Measurements from ENCODE around the gene UBE2H. TPM values are rescaled to one million over a fixed set of nuclear protein-coding genes. Genes with fewer than 3 reads are reported as not detected.

The UBE2H gene
- total and polyA plus RNA-seq, 10 of the 15 experiments (the other 5 are each of a cell fraction or from before 2014, with no cell fraction given) = 15.6 to 75.5 (median 32.8) TPM

DNA sequence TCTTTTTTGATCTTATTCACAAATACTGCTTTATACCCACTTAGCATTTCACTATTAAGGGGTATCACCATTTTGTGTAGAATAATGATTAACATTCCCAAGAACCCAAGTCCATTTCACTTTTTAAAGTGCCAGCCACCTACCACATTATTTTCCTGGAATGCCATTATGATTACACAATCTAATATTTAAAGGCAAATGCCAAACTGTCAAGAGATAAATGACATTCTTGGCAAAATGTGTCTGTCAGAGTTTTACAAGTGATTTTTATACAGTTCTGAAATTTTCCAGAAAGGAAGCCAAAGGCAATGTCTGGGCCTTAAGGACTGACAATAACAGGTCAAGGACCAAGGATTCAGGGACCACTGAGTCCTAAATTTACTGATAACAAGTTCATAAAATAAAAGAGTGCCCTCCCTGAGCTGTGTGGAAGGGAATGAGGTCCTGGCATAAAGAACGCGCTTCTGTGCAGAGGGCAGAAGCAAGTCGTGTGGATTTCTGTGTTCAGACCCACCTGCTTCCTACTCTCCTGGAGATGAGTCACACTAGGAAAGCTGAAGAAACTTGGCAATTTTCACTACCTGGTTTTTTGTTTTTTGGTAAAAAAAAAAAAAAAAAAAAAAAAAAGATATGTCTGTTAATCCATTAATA is 66.5 kb downstream of the UBE2H start:
- no peak for FAIRE-seq
- no peak for ATAC-seq
- no TSS peak for BruUV-seq (replicated peaks)
- 80% methylated on average over 3 of the region's 3 CpGs for WGBS (ENCODE audit: insufficient coverage, insufficient replicate concordance, low lambda C conversion rate, missing lambda C conversion rate)
- H3K4me2 ChIP-seq (ENCODE audit: control insufficient read depth, insufficient read depth) = no peak overlapping the region
- ChIA-PET POLR2A (interaction anchor here (0.7 kb wide), 1 partner anchor 30 kb away, joined by 4 read pairs; no protein-coding TSS in a partner anchor), CTCF (no interaction called here), SMC1A (ENCODE audit: uncharacterized antibody, unreplicated experiment) (interaction anchor here (1.5 to 1.8 kb wide), 2 partner anchors 61 to 123 kb away, joined by 3 to 6 read pairs; no protein-coding TSS in a partner anchor), RAD21 (ENCODE audit: unreplicated experiment) (interaction anchor here (0.5 kb wide), 1 partner anchor 22 kb away, joined by 3 read pairs; no protein-coding TSS in a partner anchor)
- TF ChIP-seq, protein P1, sequence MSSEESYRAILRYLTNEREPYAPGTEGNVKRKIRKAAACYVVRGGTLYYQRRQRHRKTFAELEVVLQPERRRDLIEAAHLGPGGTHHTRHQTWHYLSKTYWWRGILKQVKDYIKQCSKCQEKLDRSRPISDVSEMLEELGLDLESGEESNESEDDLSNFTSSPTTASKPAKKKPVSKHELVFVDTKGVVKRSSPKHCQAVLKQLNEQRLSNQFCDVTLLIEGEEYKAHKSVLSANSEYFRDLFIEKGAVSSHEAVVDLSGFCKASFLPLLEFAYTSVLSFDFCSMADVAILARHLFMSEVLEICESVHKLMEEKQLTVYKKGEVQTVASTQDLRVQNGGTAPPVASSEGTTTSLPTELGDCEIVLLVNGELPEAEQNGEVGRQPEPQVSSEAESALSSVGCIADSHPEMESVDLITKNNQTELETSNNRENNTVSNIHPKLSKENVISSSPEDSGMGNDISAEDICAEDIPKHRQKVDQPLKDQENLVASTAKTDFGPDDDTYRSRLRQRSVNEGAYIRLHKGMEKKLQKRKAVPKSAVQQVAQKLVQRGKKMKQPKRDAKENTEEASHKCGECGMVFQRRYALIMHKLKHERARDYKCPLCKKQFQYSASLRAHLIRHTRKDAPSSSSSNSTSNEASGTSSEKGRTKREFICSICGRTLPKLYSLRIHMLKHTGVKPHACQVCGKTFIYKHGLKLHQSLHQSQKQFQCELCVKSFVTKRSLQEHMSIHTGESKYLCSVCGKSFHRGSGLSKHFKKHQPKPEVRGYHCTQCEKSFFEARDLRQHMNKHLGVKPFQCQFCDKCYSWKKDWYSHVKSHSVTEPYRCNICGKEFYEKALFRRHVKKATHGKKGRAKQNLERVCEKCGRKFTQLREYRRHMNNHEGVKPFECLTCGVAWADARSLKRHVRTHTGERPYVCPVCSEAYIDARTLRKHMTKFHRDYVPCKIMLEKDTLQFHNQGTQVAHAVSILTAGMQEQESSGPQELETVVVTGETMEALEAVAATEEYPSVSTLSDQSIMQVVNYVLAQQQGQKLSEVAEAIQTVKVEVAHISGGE (CRISPR knock-in tag; IDR thresholded peaks at IDR 0.05) = no peak
- TF ChIP-seq SP1 (IDR thresholded peaks at IDR 0.05; ENCODE audit: low read depth, low read length) = no peak
- TF ChIP-seq, protein P2, sequence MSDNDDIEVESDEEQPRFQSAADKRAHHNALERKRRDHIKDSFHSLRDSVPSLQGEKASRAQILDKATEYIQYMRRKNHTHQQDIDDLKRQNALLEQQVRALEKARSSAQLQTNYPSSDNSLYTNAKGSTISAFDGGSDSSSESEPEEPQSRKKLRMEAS (IDR thresholded peaks at IDR 0.05; ENCODE audit: low read depth, low read length) = no peak
- no peak for TF ChIP-seq ZBED1 (IDR thresholded peaks at IDR 0.05; ENCODE audit: borderline replicate concordance)
- TF ChIP-seq MXI1 (IDR thresholded peaks at IDR 0.05; ENCODE audit: low read depth, low read length) = no peak
- no peak for TF ChIP-seq ZZZ3 (IDR thresholded peaks at IDR 0.05; ENCODE audit: control insufficient read depth, insufficient read length, low read depth)
- TF ChIP-seq, protein P3, sequence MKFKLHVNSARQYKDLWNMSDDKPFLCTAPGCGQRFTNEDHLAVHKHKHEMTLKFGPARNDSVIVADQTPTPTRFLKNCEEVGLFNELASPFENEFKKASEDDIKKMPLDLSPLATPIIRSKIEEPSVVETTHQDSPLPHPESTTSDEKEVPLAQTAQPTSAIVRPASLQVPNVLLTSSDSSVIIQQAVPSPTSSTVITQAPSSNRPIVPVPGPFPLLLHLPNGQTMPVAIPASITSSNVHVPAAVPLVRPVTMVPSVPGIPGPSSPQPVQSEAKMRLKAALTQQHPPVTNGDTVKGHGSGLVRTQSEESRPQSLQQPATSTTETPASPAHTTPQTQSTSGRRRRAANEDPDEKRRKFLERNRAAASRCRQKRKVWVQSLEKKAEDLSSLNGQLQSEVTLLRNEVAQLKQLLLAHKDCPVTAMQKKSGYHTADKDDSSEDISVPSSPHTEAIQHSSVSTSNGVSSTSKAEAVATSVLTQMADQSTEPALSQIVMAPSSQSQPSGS (IDR thresholded peaks at IDR 0.05; ENCODE audit: low read length) = no peak
- no peak for TF ChIP-seq RELA (IDR thresholded peaks at IDR 0.05; ENCODE audit: borderline replicate concordance, partially characterized antibody)
- no peak for TF ChIP-seq FOXM1 (IDR thresholded peaks at IDR 0.05; ENCODE audit: low read depth, low read length)
- TF ChIP-seq ESRRA (IDR thresholded peaks at IDR 0.05; ENCODE audit: low read length) = no peak
- no peak for TF ChIP-seq MEF2A (IDR thresholded peaks at IDR 0.05; ENCODE audit: insufficient read depth, low read depth, low read length)
- no peak for TF ChIP-seq POLR2A (IDR thresholded peaks at IDR 0.05; ENCODE audit: low read depth, low read length)
- no peak for TF ChIP-seq NRF1 (conservative IDR thresholded peaks at IDR 0.05; ENCODE audit: low read depth, low read length)
- TF ChIP-seq ZSCAN29 (IDR thresholded peaks at IDR 0.05) = no peak
- TF ChIP-seq STAT1 (conservative IDR thresholded peaks at IDR 0.05) = no peak
- no peak for TF ChIP-seq ATF7 (IDR thresholded peaks at IDR 0.05; ENCODE audit: low read depth)
- no peak for TF ChIP-seq SREBF2 (IDR thresholded peaks at IDR 0.05; ENCODE audit: low read length)
- TF ChIP-seq RCOR1 (conservative IDR thresholded peaks at IDR 0.05; ENCODE audit: low read depth, low read length) = no peak
- no peak for TF ChIP-seq DPF2 (IDR thresholded peaks at IDR 0.05)
- no peak for TF ChIP-seq STAT3 (IDR thresholded peaks at IDR 0.05; ENCODE audit: low read depth, low read length)
- H3K4me3 ChIP-seq = no peak overlapping the region
- no peaks in the 10 kb centered on the region for H3K9me3 ChIP-seq (replicated peaks; ENCODE audit: control insufficient read depth, insufficient read depth, low read length)
- H2AFZ ChIP-seq (ENCODE audit: control insufficient read depth, low read depth, low read length) = no peak overlapping the region
- peaks cover 0 to 5% of the 10 kb centered on the region in 2 experiments; a peak in 1 of 4 replicates for H3K36me3 ChIP-seq (ENCODE audit: control insufficient read depth in 2 of 2, insufficient read depth in 2 of 2, low read length in 1 of 2)
- in situ Hi-C loops (cut with MboI) = no loop called here
- no peaks in the 10 kb centered on the region for H3K4me1 ChIP-seq (ENCODE audit: control insufficient read depth, insufficient read depth, low read length)
- no peaks in the 10 kb centered on the region for H3K27me3 ChIP-seq (replicated peaks in 1 of 2; ENCODE audit: control insufficient read depth in 2 of 2, insufficient read depth in 2 of 2, low read length in 1 of 2)
- no peak for DNase-seq (ENCODE audit: low read depth, low spot score)
- H3K9ac ChIP-seq (ENCODE audit: control insufficient read depth, insufficient read depth, low read length) = no peak overlapping the region
- H3K79me2 ChIP-seq (ENCODE audit: control insufficient read depth, insufficient read depth, low read length) = no peaks in the 10 kb centered on the region
- H3K27ac ChIP-seq (ENCODE audit: control insufficient read depth, insufficient read depth) = no peak overlapping the region
- intact Hi-C loops (cut with micrococcal nuclease; ENCODE audit: unreplicated experiment) = no loop called here
- H4K20me1 ChIP-seq (ENCODE audit: control insufficient read depth, insufficient read depth) = no peaks in the 10 kb centered on the region

Data from GM12878 (cell line).